Keratinocyte (primary cell): ENCODE data around the gene KCNN4. TPM values are rescaled to one million over a fixed set of nuclear protein-coding genes. Genes with fewer than 3 reads are reported as not detected.

Experiments used
- DNase-seq: peaks from one replicate; pipeline ENCODE4 v3.0.0-alpha.2; 2011; ENCODE audit warnings: low read depth, missing footprints, low spot score
- FAIRE-seq: peaks from 2 replicates; lab custom pipeline; 2011; peaks lifted over from hg19 to GRCh38; lab: Jason Lieb, UNC
- H2AFZ ChIP-seq: 2 replicates; pipeline ENCODE4 v1.6.0; 2012; ENCODE audit warnings: low read length, control low read depth, inconsistent platforms; ENCODE audit not compliant: control insufficient read depth
- H3K27ac ChIP-seq: 2 replicates; pipeline ENCODE4 v1.5.1; 2011; ENCODE audit warnings: low read length; ENCODE audit not compliant: control insufficient read depth, insufficient read depth
- H3K27me3 ChIP-seq: 3 replicates; pipeline ENCODE4 v1.6.0; 2011; ENCODE audit warnings: low read length; ENCODE audit not compliant: control insufficient read depth, insufficient read depth; ENCODE audit errors: extremely low read depth
- H3K36me3 ChIP-seq, 2 experiments: 2 replicates in 1 of 2; 3 replicates in 1 of 2; pipeline ENCODE4 v1.5.1; 2011; ENCODE audit warnings: low read length in 2 of 2, mild to moderate bottlenecking in 1 of 2; ENCODE audit not compliant: control insufficient read depth in 2 of 2, insufficient read depth in 2 of 2; ENCODE audit errors: extremely low read depth in 1 of 2
- H3K4me1 ChIP-seq: 3 replicates; pipeline ENCODE4 v1.5.1; 2011; ENCODE audit warnings: low read length; ENCODE audit not compliant: control insufficient read depth, insufficient read depth; ENCODE audit errors: extremely low read depth
- H3K4me2 ChIP-seq: 3 replicates; pipeline ENCODE4 v1.6.0; 2011; ENCODE audit warnings: low read depth, low read length; ENCODE audit not compliant: control insufficient read depth, insufficient read depth; ENCODE audit errors: extremely low read depth
- H3K4me3 ChIP-seq, 3 experiments: fragments of 200-600 bp in 1 of 3; sonication (generic) in 1 of 3; 2 replicates in 2 of 3; 3 replicates in 1 of 3; pipeline ENCODE4 v1.5.1; 2011 to 2016; ENCODE audit warnings: low read length in 3 of 3, mild to moderate bottlenecking in 3 of 3, control low read depth in 2 of 3, inconsistent platforms in 1 of 3, low read depth in 1 of 3, mixed read lengths in 1 of 3, mixed run types in 1 of 3, moderate library complexity in 1 of 3; ENCODE audit not compliant: control insufficient read depth in 2 of 3, insufficient read depth in 2 of 3; ENCODE audit errors: extremely low read depth in 1 of 3
- H3K79me2 ChIP-seq: 2 replicates; pipeline ENCODE4 v1.6.0; 2012; ENCODE audit warnings: low read length; ENCODE audit not compliant: control insufficient read depth, insufficient read depth
- H3K9ac ChIP-seq: 3 replicates; pipeline ENCODE4 v1.6.0; 2011; ENCODE audit warnings: low read length; ENCODE audit not compliant: control insufficient read depth, insufficient read depth; ENCODE audit errors: extremely low read depth
- H3K9me1 ChIP-seq: 3 replicates; pipeline ENCODE4 v1.6.0; 2011; ENCODE audit warnings: low read length; ENCODE audit not compliant: control insufficient read depth, insufficient read depth; ENCODE audit errors: extremely low read depth
- H3K9me3 ChIP-seq: 2 replicates; pipeline ENCODE4 v1.5.1; 2012; ENCODE audit warnings: low read depth, low read length; ENCODE audit not compliant: control insufficient read depth
- H4K20me1 ChIP-seq: 3 replicates; pipeline ENCODE4 v1.6.0; 2011; ENCODE audit warnings: low read length; ENCODE audit not compliant: control insufficient read depth, insufficient read depth; ENCODE audit errors: extremely low read depth
- CTCF ChIP-seq, 3 experiments: IDR thresholded peaks in 1 of 3; conservative IDR thresholded peaks in 1 of 3; optimal IDR thresholded peaks in 1 of 3; 2 replicates in 2 of 3; 3 replicates in 1 of 3; pipeline versions ENCODE3 to v1.5.1; 2011; ENCODE audit warnings: low read length in 3 of 3, mild to moderate bottlenecking in 3 of 3, moderate library complexity in 2 of 3, control low read depth in 1 of 3, inconsistent platforms in 1 of 3; ENCODE audit not compliant: insufficient read depth in 2 of 3; ENCODE audit errors: extremely low read depth in 1 of 3
- EZH2 ChIP-seq: IDR thresholded peaks from one replicate; pipeline ENCODE4 v1.6.1; 2012; ENCODE audit warnings: inconsistent platforms, mild to moderate bottlenecking, low read length, moderate library complexity
- dilution Hi-C: fragments of 300-500 bp; cut with MboI; formaldehyde crosslinking; loops from one replicate; pipeline ENCODE4 v1.7.0; 2020; ENCODE audit warnings: low sequenced_read_pairs; ENCODE audit not compliant: extremely low pct_ligation_motif_present
- polyA plus RNA-seq, 5 experiments: library from polyadenylated mRNA; depleted of rRNA in 3 of 5; stranded (reverse) in 3 of 5; stranded (forward) in 1 of 5; unstranded in 1 of 5; fragments of >200 nt; gene quantifications; 1 replicate in 1 of 5; 2 replicates in 3 of 5; 3 replicates in 1 of 5; pipeline versions ENCODE4 v1.2.1 to v1.2.3, GENCODE V29; 2011 to 2012; ENCODE audit warnings: missing spikeins in 2 of 5, low read depth in 1 of 5, low replicate concordance in 1 of 5

Gene KCNN4
- polyA plus RNA-seq, 1 donor (not counting 4 experiments of a cell fraction or from before 2014, with no cell fraction given), result 9.8 TPM

- no peak overlapping the region for H3K9ac ChIP-seq
- H3K4me2 ChIP-seq, result no peak overlapping the region
- no peak overlapping the region for H3K4me3 ChIP-seq
Measured at GRCh38 chr19:43721469-43722048, 59.2 kb downstream of the KCNN4 start.

GRCh38 chr19:43720936-43721335, 59.8 kb downstream of the KCNN4 start:
- TF ChIP-seq EZH2 (no peak), CTCF (optimal IDR thresholded peaks at IDR 0.05 in 1 of 3, IDR thresholded peaks at IDR 0.05 in 1 of 3, conservative IDR thresholded peaks at IDR 0.05 in 1 of 3; ENCODE audit: extremely low read depth in 1 of 3, insufficient read depth in 2 of 3, low read length in 3 of 3) (no peak)

More at GRCh38 chr19:43721469-43722048, 59.2 kb downstream of the KCNN4 start:
- FAIRE-seq (no peak), DNase-seq (no peak)
- no peaks in the 10 kb centered on the region for H3K27me3 ChIP-seq
- H3K27ac ChIP-seq, result no peak overlapping the region
- H3K4me1 ChIP-seq, result no peaks in the 10 kb centered on the region
- H4K20me1 ChIP-seq, result no peaks in the 10 kb centered on the region
- no peak for TF ChIP-seq CTCF (optimal IDR thresholded peaks at IDR 0.05 in 1 of 3, IDR thresholded peaks at IDR 0.05 in 1 of 3, conservative IDR thresholded peaks at IDR 0.05 in 1 of 3; ENCODE audit: extremely low read depth in 1 of 3, insufficient read depth in 2 of 3, low read length in 3 of 3)
- no peak for TF ChIP-seq EZH2
- no peak overlapping the region for H2AFZ ChIP-seq
- H3K9me1 ChIP-seq, result no peaks in the 10 kb centered on the region
- no peaks in the 10 kb centered on the region for H3K36me3 ChIP-seq
- H3K79me2 ChIP-seq, result no peaks in the 10 kb centered on the region
- dilution Hi-C loops, result no loop called here
- H3K9me3 ChIP-seq, result no peaks in the 10 kb centered on the region

More at GRCh38 chr19:43720936-43721335, 59.8 kb downstream of the KCNN4 start:
- DNase-seq (no peak), FAIRE-seq (no peak)
- no peaks in the 10 kb centered on the region for H4K20me1 ChIP-seq
- no peak overlapping the region for H3K4me2 ChIP-seq
- no peak overlapping the region for H2AFZ ChIP-seq
- H3K4me1 ChIP-seq, result no peaks in the 10 kb centered on the region
- no peaks in the 10 kb centered on the region for H3K27me3 ChIP-seq
- no peaks in the 10 kb centered on the region for H3K36me3 ChIP-seq
- no peak overlapping the region for H3K27ac ChIP-seq
- no peak overlapping the region for H3K9ac ChIP-seq
- dilution Hi-C loops, result no loop called here
- no peaks in the 10 kb centered on the region for H3K79me2 ChIP-seq
- no peaks in the 10 kb centered on the region for H3K9me3 ChIP-seq
- no peak overlapping the region for H3K4me3 ChIP-seq
- H3K9me1 ChIP-seq, result no peaks in the 10 kb centered on the region
